Measurements from ENCODE around the gene CISD3. TPM values are rescaled to one million over a fixed set of nuclear protein-coding genes. Genes with fewer than 3 reads are reported as not detected.

Gene CISD3
- total and polyA plus RNA-seq, 2 of the 8 experiments (the other 6 are each of a cell fraction or from before 2014, with no cell fraction given), result 9.4 to 11.1 TPM

GRCh38 chr17:38751808-38752307 is 21.7 kb downstream of the CISD3 start (continued):
- TF ChIP-seq CTCF (IDR thresholded peaks at IDR 0.05; ENCODE audit: control extremely low read depth in 1 of 3, insufficient read depth in 1 of 3, low read depth in 1 of 3, low read length in 3 of 3) (0 out of 4 replicates have a peak, but pooled peaks of 1 of the 3 experiments have one; percentile 3), BACH1 (IDR thresholded peaks at IDR 0.05; ENCODE audit: low read length) (peak; percentile 10; the same call in 1 of the 2 replicates), YY1 (IDR thresholded peaks at IDR 0.05; ENCODE audit: low read depth, low read length) (peak; percentile 72), CREB1 (IDR thresholded peaks at IDR 0.05) (peak; percentile 56), ASH2L (IDR thresholded peaks at IDR 0.05; ENCODE audit: low read length) (no peak), GTF2F1 (IDR thresholded peaks at IDR 0.05; ENCODE audit: borderline replicate concordance, low read depth, low read length) (no peak), RBBP5 (IDR thresholded peaks at IDR 0.05; ENCODE audit: borderline replicate concordance, low read depth, low read length) (peak; percentile 94), RNF2 (IDR thresholded peaks at IDR 0.05; ENCODE audit: borderline replicate concordance, low read depth, low read length, missing control alignments, poor library complexity, severe bottlenecking) (no peak), ZNF274 (IDR thresholded peaks at IDR 0.05; ENCODE audit: borderline replicate concordance, extremely low read depth, low read length) (no peak), CHD1 (IDR thresholded peaks at IDR 0.05; ENCODE audit: low read depth, low read length) (no peak), CHD2 (IDR thresholded peaks at IDR 0.05; ENCODE audit: low read length) (peak; percentile 56), SP4 (IDR thresholded peaks at IDR 0.05; ENCODE audit: low read length) (0 out of 2 replicates have a peak, but pooled peaks have one; percentile 18), POU5F1 (IDR thresholded peaks at IDR 0.05; ENCODE audit: low read depth, low read length) (no peak), KDM5A (IDR thresholded peaks at IDR 0.05; ENCODE audit: low read length) (peak; percentile 38; the same call in 1 of the 2 replicates), RFX5 (IDR thresholded peaks at IDR 0.05; ENCODE audit: borderline replicate concordance, low read depth, low read length) (0 out of 2 replicates have a peak, but pooled peaks have one; percentile 23), SAP30 (IDR thresholded peaks at IDR 0.05; ENCODE audit: insufficient read depth, insufficient replicate concordance, low read length) (no peak), SIX5 (IDR thresholded peaks at IDR 0.05; ENCODE audit: low read depth, low read length) (no peak), TAF7 (optimal IDR thresholded peaks at IDR 0.05; ENCODE audit: borderline replicate concordance, low read depth, low read length) (peak; percentile 37), HDAC6 (IDR thresholded peaks at IDR 0.05; ENCODE audit: low read depth, low read length) (peak; percentile 64), TCF12 (IDR thresholded peaks at IDR 0.05; ENCODE audit: low read depth, low read length) (no peak), RAD21 (IDR thresholded peaks at IDR 0.05 in 1 of 2, conservative IDR thresholded peaks at IDR 0.05 in 1 of 2; ENCODE audit: low read depth in 2 of 2, low read length in 2 of 2) (no peak), NRF1 (IDR thresholded peaks at IDR 0.05; ENCODE audit: low read depth, low read length) (peak; percentile 43; the same call in 1 of the 2 replicates), POLR2A (IDR thresholded peaks at IDR 0.05; ENCODE audit: control extremely low read depth in 1 of 2, low read depth in 2 of 2, low read length in 2 of 2) (peak in 1 of 2 experiments; percentile 59; a peak in 1 of 3 replicates)

All from H1 (cell line).